Measurements from ENCODE around the gene PIK3AP1. TPM values are rescaled to one million over a fixed set of nuclear protein-coding genes. Genes with fewer than 3 reads are reported as not detected.

Gene PIK3AP1
- total and polyA plus RNA-seq, 10 of the 15 experiments (the other 5 are each of a cell fraction or from before 2014, with no cell fraction given), result 26.2 to 306 (median 119) TPM

GRCh38 chr10:96670786-96671185 lies 49.5 kb downstream of the PIK3AP1 start:
- Histone ChIP-seq H3K36me3 (ENCODE audit: control insufficient read depth in 2 of 2, insufficient read depth in 2 of 2, low read length in 1 of 2) (peaks cover 2 to 21% of the 10 kb centered on the region in 2 experiments), H2AFZ (ENCODE audit: control insufficient read depth, low read depth, low read length) (no peak overlapping the region), H3K27ac (ENCODE audit: control insufficient read depth, insufficient read depth) (peak overlapping the region; percentile 59; the same call in 1 of the 2 replicates), H3K9me3 (replicated peaks; ENCODE audit: control insufficient read depth, insufficient read depth, low read length) (no peaks in the 10 kb centered on the region), H3K79me2 (ENCODE audit: control insufficient read depth, insufficient read depth, low read length) (peaks cover 83% of the 10 kb centered on the region), H3K4me1 (ENCODE audit: control insufficient read depth, insufficient read depth, low read length) (peaks cover 81% of the 10 kb centered on the region), H3K4me2 (ENCODE audit: control insufficient read depth, insufficient read depth) (peak overlapping the region; percentile 40), H3K4me3 (peak overlapping the region; percentile 27; the same call in 1 of the 2 replicates), H4K20me1 (ENCODE audit: control insufficient read depth, insufficient read depth) (peaks cover 1% of the 10 kb centered on the region; the same call in 1 of the 2 replicates), H3K9ac (ENCODE audit: control insufficient read depth, insufficient read depth, low read length) (no peak overlapping the region; the same call in 1 of the 2 replicates), H3K27me3 (replicated peaks in 1 of 2; ENCODE audit: control insufficient read depth in 2 of 2, insufficient read depth in 2 of 2, low read length in 1 of 2) (no peaks in the 10 kb centered on the region)
- peak; percentile 21 for ATAC-seq
- no TSS peak for BruUV-seq (replicated peaks)
- DNase-seq (ENCODE audit: low read depth, low spot score), result no peak
- RAD21 ChIA-PET (ENCODE audit: unreplicated experiment), result interaction anchor here (0.9 to 4.6 kb wide), 4 partner anchors 8 to 46 kb away, joined by 3 to 25 read pairs (median 4); no protein-coding TSS in a partner anchor
- SMC1A ChIA-PET (ENCODE audit: uncharacterized antibody, unreplicated experiment), result interaction anchor here (0.9 to 7.4 kb wide), 7 partner anchors 18 to 48 kb away, joined by 3 to 35 read pairs (median 8); no protein-coding TSS in a partner anchor
- CTCF ChIA-PET, result interaction anchor here (1.1 to 2.2 kb wide), 3 partner anchors 29 to 47 kb away, joined by 3 to 12 read pairs (median 4); no protein-coding TSS in a partner anchor
- TF ChIP-seq, protein P1, sequence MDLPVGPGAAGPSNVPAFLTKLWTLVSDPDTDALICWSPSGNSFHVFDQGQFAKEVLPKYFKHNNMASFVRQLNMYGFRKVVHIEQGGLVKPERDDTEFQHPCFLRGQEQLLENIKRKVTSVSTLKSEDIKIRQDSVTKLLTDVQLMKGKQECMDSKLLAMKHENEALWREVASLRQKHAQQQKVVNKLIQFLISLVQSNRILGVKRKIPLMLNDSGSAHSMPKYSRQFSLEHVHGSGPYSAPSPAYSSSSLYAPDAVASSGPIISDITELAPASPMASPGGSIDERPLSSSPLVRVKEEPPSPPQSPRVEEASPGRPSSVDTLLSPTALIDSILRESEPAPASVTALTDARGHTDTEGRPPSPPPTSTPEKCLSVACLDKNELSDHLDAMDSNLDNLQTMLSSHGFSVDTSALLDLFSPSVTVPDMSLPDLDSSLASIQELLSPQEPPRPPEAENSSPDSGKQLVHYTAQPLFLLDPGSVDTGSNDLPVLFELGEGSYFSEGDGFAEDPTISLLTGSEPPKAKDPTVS (IDR thresholded peaks at IDR 0.05; ENCODE audit: low read depth, low read length), result no peak
- 0 out of 2 replicates have a peak, but pooled peaks have one; percentile 39 for TF ChIP-seq ZBED1 (IDR thresholded peaks at IDR 0.05; ENCODE audit: borderline replicate concordance)
- WGBS (ENCODE audit: insufficient coverage, insufficient replicate concordance, low lambda C conversion rate, missing lambda C conversion rate), result 1% methylated on average over 4 of the region's 4 CpGs
- intact Hi-C loops (cut with micrococcal nuclease; ENCODE audit: unreplicated experiment) (no loop called here), in situ Hi-C loops (cut with MboI) (no loop called here)
- peak; percentile 49 for FAIRE-seq
- POLR2A ChIA-PET, result interaction anchor here (7.8 kb wide), 1 partner anchor 25 kb away, joined by 57 read pairs; no protein-coding TSS in a partner anchor

DNA sequence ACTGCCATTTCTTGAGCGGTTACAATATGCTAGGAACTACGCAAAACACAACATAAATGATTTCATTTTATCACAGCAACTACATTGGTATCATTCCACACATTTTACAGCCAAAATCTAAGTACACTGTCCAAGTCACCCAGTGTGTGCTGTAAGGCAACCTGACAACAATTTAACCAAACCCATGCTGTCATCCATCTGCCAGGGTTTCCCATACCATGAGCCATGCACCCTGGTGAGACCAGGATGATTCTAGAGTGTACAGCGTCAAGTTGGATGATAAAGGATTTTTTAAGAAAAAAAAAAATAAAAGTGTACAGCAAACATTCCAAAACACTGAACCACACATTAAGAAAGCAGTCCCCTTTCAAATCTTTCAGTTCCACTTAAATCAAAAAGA lies 52.9 kb downstream of the PIK3AP1 start:
- intact Hi-C loops (cut with micrococcal nuclease; ENCODE audit: unreplicated experiment), result no loop called here
- in situ Hi-C loops (cut with MboI), result no loop called here
- ChIA-PET POLR2A (interaction anchor here (0.5 to 1.0 kb wide), 2 partner anchors 15 to 29 kb away, joined by 3 read pairs; no protein-coding TSS in a partner anchor), SMC1A (ENCODE audit: uncharacterized antibody, unreplicated experiment) (interaction anchor here (1.1 to 1.5 kb wide), 4 partner anchors 25 to 51 kb away, joined by 3 to 6 read pairs (median 4); no protein-coding TSS in a partner anchor), RAD21 (ENCODE audit: unreplicated experiment) (interaction anchor here (1.2 to 1.6 kb wide), 2 partner anchors 31 to 97 kb away, joined by 3 to 4 read pairs; no protein-coding TSS in a partner anchor), CTCF (interaction anchor here (1.6 kb wide), 2 partner anchors 24 to 26 kb away, joined by 4 to 7 read pairs; no protein-coding TSS in a partner anchor)
- no peak for TF ChIP-seq TAF1 (IDR thresholded peaks at IDR 0.05; ENCODE audit: borderline replicate concordance, low read depth, low read length)
- TF ChIP-seq MYB (IDR thresholded peaks at IDR 0.05; ENCODE audit: borderline replicate concordance, low read depth, low read length), result no peak
- no peak for TF ChIP-seq CHD4 (IDR thresholded peaks at IDR 0.05)
- no peak for TF ChIP-seq POLR2A (IDR thresholded peaks at IDR 0.05; ENCODE audit: low read depth, low read length)
- BruUV-seq (replicated peaks), result no TSS peak
- FAIRE-seq (no peak), ATAC-seq (no peak), DNase-seq (ENCODE audit: low read depth, low spot score) (no peak)
- Histone ChIP-seq H3K4me1 (ENCODE audit: control insufficient read depth, insufficient read depth, low read length) (peaks cover 57% of the 10 kb centered on the region), H3K4me3 (peak overlapping the region; percentile 18; the same call in 1 of the 2 replicates), H3K9ac (ENCODE audit: control insufficient read depth, insufficient read depth, low read length) (no peak overlapping the region), H2AFZ (ENCODE audit: control insufficient read depth, low read depth, low read length) (no peak overlapping the region), H3K4me2 (ENCODE audit: control insufficient read depth, insufficient read depth) (0 out of 2 replicates have a peak overlapping the region, but pooled peaks have one; percentile 15), H3K79me2 (ENCODE audit: control insufficient read depth, insufficient read depth, low read length) (peaks cover 58% of the 10 kb centered on the region), H4K20me1 (ENCODE audit: control insufficient read depth, insufficient read depth) (peaks cover 3% of the 10 kb centered on the region; the same call in 1 of the 2 replicates), H3K27ac (ENCODE audit: control insufficient read depth, insufficient read depth) (no peak overlapping the region), H3K9me3 (replicated peaks; ENCODE audit: control insufficient read depth, insufficient read depth, low read length) (no peaks in the 10 kb centered on the region), H3K27me3 (replicated peaks in 1 of 2; ENCODE audit: control insufficient read depth in 2 of 2, insufficient read depth in 2 of 2, low read length in 1 of 2) (no peaks in the 10 kb centered on the region), H3K36me3 (ENCODE audit: control insufficient read depth in 2 of 2, insufficient read depth in 2 of 2, low read length in 1 of 2) (peaks cover 4 to 12% of the 10 kb centered on the region in 2 experiments)
- WGBS (ENCODE audit: insufficient coverage, insufficient replicate concordance, low lambda C conversion rate, missing lambda C conversion rate), result 94% methylated on average over 3 of the region's 3 CpGs

All from GM12878 (cell line).